Colon (tissue), 2 donors: ENCODE measurements around the gene SLC25A19.

Experiments used
- FAIRE-seq: peaks from 2 replicates; lab custom pipeline; 2012; peaks lifted over from hg19 to GRCh38; lab: Jason Lieb, UNC
- donor health status: control.
- donor health status: control.

Gene SLC25A19

GRCh38 chr17:75289115-75289831 is at the start of gene SLC25A19:
SLC25A19 (minus strand) TSS chr17:75289433; CDS start chr17:75286764, 2,669 bp downstream.
- FAIRE-seq: no peak

GRCh38 chr17:75338335-75338734 is 49.1 kb upstream of the SLC25A19 start:
- FAIRE-seq: no peak

- FAIRE-seq: no peak
Observed at GRCh38 chr17:75335315-75335714, 46.1 kb upstream of the SLC25A19 start.

GRCh38 chr17:75334723-75335122 is 45.5 kb upstream of the SLC25A19 start:
- FAIRE-seq: no peak

- FAIRE-seq: no peak
Observed at GRCh38 chr17:75331671-75332070, 42.4 kb upstream of the SLC25A19 start.

- FAIRE-seq: no peak
Observed at GRCh38 chr17:75327757-75328156, 38.5 kb upstream of the SLC25A19 start.

GRCh38 chr17:75326226-75326848 is 37.1 kb upstream of the SLC25A19 start:
- FAIRE-seq: no peak

GRCh38 chr17:75325827-75326225 is 36.6 kb upstream of the SLC25A19 start:
- no peak for FAIRE-seq

- no peak for FAIRE-seq
Observed at GRCh38 chr17:75325348-75325747, 36.1 kb upstream of the SLC25A19 start.

- no peak for FAIRE-seq
Observed at GRCh38 chr17:75321506-75321905, 32.3 kb upstream of the SLC25A19 start.

GRCh38 chr17:75319904-75320691 is 30.9 kb upstream of the SLC25A19 start:
- FAIRE-seq: no peak

GRCh38 chr17:75318615-75319222 is 29.5 kb upstream of the SLC25A19 start:
- FAIRE-seq: no peak

GRCh38 chr17:75318211-75318610 is 29.0 kb upstream of the SLC25A19 start:
- no peak for FAIRE-seq

GRCh38 chr17:75317671-75318070 is 28.4 kb upstream of the SLC25A19 start:
- FAIRE-seq: no peak

GRCh38 chr17:75316253-75316652 is 27.0 kb upstream of the SLC25A19 start:
- no peak for FAIRE-seq

- FAIRE-seq: no peak
Observed at GRCh38 chr17:75315541-75316243, 26.5 kb upstream of the SLC25A19 start.

- FAIRE-seq: no peak
Observed at GRCh38 chr17:75313941-75314551, 24.8 kb upstream of the SLC25A19 start.

- no peak for FAIRE-seq
Observed at GRCh38 chr17:75308732-75309629, 19.7 kb upstream of the SLC25A19 start.

- FAIRE-seq: no peak
Observed at GRCh38 chr17:75307957-75308731, 18.9 kb upstream of the SLC25A19 start.
